Suppressor macrophage (primary cell): ENCODE data around the gene SEPTIN5.

Experiments
- DNase-seq, 4 experiments: peaks; one replicate each; pipeline ENCODE4 v3.0.0-alpha.2; 2020 to 2022

The SEPTIN5 gene

DNA sequence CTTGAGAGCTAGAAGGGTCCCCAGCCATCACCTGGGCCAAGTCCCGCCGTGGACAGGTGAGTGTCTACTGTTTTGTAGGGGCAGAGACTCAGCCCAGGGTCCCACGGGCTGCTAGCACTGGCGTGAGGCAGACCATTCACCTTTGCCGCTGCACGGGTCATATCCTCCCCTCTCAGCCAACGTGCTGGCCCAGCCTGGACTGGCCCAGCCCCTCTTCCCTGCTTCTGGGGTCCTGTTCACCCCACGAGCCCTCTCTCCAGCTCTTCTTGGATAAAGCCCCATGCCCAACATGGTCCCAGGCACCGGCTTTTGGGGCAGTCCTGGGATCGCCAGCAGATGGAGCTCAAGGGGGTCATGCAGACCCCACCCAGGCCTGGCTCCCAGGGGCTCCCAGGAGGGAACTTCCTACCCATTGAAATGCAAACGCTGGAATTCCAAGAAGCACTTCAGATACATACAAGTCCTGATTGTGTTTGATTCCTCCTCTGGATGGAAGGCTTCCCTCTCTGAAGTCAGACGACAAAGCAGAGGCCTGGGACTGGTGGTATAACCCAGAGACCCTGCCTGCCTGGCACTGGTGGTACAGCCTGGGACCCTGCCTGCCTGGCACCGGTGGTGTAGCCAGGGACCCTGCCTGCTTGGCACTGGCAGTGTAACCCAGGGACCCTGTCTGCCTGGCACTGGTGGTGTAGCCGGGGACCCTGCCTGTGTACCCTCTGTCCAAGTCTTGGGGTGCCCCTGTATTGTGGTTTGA is 8.9 kb upstream of the SEPTIN5 start:
- no peak for DNase-seq

DNA sequence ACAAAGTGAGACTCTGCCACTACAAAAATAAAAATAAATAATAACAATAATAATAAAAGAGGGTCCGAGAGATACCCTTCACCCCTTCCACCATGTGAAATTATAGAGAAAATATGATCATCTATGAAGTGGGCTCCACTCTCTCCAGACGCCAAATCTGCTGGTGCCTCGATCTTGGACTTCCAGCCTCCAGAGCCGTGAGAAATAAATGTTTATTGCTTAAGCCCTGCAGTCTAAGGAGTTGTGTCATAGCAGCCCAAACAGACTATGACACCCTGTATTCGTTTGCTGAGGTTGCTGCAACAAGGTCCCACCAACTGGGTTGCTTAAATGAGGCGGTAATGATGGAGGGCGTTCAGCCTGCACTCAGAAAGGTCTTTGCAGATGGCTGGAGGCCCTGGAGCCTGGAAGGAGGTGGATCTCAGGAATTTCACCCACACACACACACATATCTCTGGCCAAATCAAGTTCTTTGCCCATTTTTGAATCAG is 7.6 kb upstream of the SEPTIN5 start:
- no peak for DNase-seq

DNA sequence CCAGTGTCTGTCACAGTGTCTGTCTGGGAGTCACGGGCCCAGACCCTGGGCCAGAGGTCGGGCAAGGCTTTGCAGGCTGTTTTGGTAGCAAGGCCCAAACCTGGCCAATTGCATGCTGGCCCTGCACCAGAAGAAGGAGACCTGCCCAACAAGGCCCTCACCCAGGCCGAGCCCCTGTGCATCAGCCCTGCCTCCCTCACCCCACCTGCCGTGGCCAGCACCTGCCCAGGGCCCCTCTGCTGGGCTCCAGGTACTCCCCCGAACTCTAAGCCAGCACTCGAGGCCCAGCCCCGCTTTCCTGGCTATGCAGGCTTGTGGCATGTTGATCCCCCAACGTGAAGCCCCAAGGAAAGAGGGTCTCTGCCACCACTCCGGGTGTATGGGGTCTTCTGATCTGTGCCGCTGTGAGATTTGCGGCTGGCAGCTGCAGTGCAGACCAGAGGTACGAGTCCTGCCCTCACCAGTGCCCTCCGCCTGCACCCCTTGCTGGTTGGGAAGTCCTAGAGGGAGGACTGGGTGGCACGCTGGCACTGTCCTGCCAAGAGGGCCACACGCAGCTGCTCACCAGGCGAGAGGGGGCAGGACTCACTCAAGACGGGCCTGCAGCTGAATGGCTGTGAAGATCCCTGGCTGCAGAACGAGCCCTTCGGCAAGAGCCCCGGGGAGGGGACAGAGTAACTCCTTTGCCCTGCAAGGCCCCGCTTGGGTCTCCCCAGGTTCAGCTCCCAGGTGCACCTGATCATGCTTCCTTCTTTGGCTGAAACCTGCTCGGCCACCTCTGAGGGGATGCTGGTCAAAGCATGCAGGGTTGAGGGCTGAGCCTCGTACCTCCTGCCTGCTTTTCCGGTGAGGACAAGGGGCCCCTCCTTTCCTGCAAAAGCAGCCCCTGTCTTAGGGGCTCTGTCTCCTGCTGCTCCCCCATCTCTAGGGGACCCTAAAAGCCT is 6.7 kb upstream of the SEPTIN5 start:
- no peak for DNase-seq

DNA sequence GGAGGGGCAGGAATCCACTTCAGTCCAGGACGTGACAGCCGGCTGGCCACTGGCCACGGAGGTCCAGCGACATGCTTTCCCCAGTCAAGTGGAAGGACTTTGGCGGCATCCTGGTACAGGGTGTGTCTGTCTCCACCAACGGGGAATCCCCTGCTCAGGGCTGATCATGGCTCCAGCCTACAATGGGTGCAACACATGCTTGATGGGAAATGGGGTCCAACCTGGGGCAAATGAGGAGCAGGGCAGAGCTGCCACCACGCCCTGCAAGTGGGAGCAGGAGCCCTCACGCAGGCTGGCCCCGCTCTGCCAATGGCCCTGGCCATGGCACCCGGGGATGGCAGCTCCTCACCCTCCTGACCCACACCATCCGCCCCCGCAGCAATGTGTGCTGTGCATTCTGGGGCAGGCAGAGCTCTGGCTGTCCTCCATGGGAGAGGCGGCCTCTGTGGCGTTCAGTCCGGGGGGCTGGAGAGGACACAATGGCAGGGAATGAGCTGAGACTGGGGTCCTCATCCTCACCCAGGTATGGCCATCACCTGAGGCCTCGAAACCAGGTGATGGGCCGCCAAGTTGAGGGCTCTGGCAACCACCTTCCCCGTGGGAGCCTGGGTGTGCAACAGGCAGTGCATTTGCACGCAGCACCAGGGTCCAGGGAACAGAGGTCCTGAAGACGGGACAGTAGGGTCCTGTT is 5.8 kb upstream of the SEPTIN5 start:
- no peak for DNase-seq

DNA sequence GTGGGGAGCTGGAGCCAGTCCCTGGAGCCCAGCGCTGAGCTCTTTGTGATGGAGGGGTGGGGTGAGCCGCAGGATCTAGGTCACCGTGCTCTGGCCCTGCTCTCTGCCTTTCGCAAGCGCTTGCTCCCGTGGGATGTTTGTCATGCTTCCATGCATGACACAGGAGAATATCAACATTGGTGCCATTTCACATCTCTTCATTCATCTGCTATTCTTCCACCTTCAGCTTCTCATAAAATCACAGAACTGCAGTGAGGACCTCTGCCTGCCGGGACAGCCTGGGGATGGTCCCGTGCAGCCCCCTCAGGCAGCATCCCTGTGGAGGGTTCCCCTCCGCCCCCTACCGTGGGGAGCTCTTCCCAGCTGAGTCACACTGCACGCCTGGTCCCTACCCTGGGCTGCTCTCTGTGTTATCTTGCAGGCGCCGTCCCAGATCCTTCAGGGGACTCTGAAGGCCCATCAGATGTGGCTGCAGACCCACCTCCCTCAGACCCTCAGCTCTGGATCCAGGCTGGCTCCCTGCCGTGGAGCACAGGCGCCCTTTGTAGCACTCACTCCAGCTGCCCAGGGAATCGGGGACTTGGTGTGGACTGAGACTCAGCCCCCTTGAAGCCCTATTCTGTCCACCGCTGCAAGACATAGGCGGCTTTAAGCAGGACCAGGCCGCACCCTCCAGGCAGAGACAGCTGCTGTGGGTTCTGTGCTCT is 5.1 kb upstream of the SEPTIN5 start:
- no peak for DNase-seq

DNA sequence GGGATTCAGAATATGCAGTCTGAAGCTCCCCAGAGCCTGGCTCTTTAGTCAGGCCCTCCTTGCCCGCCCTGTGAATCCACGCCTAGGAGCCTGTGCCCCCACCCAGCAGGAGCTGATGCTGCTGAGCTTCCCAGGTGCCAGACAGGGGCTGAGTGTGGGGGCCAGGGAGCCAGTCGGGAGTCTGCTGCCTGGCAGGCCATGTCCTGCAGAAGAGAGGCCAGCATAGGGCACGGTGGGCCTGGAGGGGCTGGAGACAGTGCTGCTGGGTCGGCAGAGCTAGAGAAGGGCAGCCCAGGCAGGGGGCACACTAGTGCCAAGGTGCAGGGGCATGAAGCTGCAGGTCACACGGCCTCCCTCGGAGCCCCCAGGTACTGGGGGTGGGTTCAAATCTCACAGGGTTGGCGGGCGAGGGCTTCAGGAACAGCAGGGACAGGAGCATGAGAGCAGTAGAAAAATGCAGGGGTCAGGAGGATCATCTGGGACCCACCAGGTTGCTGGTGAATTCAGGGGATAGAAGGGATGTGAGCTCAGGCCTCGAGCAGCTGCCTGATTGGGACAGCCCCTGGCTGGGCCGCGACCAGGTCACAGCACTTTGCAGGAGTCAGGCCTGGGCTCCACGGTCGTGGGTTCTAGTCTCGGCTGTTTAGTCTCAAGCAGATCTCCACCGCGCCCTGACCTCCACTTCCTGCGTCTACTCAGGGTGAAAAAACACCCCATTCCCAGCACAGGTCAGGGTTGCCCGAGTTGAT is 4.1 kb upstream of the SEPTIN5 start:
- DNase-seq: no peak

DNA sequence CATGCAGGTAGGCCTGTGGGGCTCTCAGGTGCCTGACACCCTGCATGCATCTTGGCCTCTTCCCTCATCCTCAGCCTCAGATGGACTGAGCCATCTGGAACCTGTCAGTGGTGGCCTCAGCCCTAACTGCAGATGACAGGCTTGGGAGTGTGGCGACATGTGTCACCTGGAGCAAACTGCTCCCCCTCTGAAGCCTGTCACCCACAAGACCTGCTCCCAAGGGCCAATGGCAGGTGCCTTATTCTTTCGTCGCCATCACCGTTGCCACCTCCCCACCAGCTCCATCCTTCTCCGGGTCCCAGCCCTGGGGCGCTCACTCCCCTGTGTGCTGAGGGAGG is 3.6 kb upstream of the SEPTIN5 start:
- no peak for DNase-seq

DNA sequence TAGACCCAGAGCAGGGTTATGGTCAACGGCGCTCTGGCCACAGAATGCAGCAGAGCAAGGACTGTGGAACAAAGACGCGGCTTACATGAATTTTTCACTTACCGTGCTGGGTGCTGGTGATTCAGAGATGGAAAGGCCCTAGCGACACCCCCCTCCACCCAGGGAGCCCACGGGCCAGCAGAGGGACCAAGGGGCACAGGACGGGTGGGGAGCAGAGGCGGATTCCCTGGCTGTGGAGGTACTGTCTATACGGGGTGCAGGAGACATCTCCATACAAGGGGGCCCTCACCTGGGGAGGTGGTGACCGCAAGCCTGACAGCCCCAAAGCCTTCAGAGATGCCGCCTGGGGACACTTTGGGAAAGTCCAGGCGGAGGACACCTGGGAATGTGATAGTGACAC is 1.1 kb upstream of the SEPTIN5 start:
- DNase-seq: no peak

DNA sequence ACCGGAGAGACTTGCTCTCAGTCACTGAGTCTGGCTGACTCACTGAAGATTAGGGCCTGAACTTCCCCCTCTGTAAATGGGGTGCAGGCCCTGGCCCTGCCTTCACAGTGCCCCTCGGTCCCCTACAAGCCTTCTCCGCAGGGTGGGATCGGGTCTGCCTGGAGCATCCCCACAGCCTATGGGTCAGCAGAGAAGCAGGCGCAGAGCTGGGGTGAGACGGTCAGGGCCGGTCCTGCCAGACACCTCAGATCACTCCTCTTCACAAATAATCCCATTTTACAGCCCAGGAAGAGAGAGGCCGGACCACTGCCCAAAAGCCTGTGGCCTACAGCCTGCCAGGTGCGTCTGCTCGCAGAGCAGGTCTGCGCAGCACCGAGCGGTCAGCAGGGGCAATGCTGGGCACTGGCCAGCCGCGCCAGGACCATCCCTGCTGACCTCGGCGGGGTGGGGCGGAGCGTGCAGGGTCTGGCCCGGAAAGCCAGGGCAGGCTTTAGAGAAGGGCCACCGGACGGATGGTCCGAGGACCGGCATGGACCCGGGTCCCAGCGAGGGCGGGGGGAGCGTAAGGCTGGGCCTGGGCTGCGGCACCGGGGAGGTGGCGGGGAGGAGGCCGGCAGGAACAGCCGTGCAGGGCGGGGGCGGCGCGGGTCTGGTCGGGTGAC is 522 bp upstream of the SEPTIN5 start:
- no peak for DNase-seq

DNA sequence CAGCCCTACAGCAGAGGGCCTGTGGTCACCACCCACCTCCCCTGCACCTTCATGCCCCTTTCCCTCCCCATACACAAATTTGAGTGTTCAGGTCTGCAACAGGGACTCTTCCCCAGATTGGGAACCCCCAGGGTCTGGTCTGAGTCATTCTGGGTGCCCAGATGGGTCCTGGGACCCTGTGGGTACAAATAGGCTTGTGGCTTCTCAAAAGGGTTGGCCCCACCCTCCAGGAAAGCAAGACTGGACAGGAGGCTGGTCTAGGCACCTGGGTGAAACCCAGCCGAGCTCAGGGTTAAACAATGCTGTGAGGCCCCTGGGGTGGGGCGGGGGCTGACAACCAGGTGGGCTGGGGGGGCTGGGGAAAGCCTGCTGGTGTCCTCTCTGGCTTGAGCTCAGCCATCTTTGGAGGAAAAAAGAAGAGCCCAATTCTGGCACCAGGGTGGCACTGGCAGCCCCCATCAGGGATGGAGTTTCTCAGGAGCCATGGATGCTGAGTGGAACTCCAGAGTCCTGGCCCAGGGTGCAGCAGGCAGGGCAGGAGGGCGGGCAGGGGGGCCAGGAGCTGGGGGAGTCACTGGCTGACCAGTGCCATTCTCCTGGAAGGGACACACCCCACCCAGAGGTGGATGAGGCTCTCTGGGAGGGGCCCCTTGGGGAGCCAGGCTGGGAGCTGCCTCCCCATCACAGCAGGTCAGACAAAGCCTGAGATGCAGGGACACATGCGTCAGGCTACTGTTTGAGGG is 1.1 kb downstream of the SEPTIN5 start:
- no peak for DNase-seq

DNA sequence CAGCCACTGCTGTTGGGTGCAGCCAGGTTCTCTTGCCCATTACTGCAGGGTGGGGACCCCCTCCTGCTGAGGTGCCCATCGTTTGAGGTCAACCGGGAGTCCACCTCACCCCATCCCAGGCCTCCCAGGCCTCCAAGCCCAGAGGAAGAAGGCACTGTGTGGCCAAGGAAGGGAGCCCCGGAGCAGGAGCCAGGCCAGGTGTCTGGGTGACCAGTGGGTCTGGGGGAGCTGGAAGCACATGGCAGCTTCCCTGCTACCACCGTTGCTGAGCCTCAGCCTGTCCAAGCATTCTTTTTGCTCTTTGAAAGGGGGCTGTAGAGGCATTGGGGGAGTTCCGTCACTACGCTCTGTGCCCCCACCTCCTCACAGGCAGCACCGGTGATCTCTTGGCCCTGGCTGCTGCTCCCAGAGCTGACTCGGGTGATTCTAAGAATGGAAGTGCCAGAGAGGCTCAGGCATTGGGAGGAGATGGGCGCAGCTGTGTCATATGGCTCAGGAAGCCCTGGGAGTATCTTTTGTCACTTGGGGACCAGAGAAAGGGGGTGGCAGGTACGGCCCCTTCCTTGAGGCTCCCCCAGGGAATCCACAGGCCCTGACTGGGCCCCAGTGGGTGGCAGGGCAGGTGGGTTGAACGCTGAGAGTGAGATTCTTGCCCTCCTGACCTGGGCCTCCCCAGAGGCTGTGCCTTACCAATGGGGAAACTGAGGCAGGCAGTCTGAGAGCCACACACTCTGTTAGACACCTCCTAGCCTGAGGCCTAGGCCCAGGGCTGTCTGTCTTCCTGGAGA is 1.9 kb downstream of the SEPTIN5 start:
- DNase-seq: no peak

DNA sequence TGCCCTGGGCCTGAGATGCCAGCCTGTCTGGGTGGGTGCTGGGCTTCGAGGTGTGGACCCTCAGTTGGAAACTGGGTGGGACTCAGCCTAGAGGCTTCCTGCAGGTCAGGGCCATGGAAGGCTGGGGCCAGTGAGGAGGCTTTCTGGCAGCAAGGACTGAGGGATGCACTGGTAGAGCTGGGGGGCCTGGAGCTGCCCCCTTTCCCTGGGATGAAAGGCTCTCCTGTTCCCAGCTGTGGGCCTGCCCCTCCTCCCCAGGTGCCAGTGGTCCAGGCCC is 2.5 kb downstream of the SEPTIN5 start:
- no peak for DNase-seq

DNA sequence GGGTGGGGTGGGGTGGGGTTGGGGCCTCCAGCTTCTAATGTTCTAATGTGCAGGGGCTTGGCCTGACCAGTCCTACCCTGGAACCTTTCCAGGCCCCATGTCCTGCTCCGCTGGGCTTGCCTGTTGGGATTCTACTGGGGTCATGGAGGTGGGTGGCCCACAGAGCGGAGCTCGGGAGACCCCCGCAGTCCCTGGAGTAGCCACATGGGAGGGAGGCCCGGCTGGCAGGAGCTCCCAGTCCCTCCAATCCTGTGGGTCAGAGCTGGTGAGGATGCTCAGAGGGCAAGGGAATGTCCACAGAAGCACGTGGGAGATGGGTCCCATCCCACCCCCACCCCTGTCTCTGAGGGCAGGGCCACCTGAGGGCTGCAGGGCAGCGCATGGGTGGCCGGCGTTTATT is 2.9 kb downstream of the SEPTIN5 start:
- no peak for DNase-seq

DNA sequence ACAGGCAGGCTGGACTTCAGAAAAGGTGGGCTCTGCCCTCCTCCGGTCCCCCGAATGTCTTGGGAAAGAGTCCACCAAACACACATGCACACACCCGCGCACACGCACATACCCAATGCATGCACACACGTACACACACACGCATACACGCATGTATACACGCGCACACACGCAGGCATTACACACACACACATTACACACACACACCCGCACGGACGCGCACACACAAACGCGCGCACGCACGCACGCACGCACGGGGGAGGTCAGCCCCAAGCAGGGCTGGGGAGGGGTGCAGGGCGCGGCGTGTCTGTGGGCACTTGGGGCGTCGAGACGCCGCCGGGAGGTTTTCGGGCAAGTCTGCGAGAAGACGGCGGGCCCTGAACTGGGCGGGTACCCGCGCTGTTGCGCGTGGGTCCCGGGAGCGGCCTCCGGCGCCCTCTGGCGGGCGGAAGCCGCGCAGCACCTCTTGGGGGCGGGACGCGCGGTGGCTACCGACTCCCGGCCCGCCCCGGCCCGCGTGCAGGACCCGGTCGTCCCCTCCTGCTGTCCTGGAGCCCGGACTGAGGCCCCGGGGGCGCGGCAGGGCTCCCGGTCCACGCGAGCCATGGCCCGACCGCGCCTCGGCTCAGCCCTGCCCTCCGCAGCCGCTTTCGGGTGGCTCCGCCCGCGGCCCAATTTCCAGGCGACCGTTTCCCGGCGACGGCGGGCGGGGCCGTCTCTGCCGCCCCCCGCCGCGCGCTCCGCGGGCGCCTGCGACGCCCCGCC is 3.6 kb downstream of the SEPTIN5 start:
- peak; percentile 75 to 90 (median 87) for DNase-seq

DNA sequence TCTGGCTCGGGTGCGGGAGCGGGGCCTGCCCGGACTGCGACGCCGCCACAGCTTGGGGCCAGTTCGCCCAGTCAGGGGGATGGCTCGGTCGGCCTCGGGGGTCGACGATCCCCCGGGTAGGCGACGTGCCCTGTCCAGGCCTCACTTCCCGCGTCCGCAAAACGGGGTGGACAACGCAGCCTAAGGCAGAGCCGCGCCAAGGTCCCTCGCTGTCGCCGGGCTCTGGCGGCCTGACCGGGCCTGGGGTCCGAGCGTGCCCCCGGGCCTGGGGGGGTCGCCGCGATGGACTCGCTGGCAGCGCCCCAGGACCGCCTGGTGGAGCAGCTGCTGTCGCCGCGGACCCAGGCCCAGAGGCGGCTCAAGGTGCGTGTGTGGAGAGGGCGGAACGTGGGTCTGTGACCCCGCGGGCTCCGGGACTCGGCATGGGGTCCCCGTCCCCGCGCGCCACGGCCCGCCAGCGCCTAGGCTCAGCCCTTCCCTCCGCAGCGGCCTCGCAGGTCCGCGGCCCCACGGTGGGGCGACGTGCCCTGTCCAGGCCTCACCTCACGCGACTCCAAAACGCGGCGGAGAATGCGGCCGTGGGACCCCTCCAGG is 4.2 kb downstream of the SEPTIN5 start:
- no peak for DNase-seq

DNA sequence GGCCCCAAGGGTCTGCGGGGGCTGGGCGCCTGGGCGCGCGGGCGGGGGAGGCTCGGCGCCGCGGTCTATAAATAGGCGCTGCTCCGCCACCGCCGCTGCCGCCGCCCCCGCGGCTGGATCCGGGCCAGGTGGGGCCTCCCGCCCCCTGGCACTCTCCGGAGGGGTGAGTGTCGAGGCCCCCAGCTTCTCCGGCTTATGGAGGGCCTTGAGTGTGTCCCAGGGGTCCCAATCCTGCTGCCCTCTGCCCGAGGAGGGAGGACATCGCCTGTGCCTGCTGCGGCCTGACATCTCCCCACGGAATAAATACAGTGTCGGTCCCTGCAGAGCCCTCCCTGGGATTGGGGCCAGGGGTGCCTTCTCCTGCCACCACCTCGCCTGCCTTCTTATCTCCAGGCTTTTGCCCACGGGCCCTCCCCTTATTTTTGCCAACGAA is 4.8 kb downstream of the SEPTIN5 start:
- no peak for DNase-seq

DNA sequence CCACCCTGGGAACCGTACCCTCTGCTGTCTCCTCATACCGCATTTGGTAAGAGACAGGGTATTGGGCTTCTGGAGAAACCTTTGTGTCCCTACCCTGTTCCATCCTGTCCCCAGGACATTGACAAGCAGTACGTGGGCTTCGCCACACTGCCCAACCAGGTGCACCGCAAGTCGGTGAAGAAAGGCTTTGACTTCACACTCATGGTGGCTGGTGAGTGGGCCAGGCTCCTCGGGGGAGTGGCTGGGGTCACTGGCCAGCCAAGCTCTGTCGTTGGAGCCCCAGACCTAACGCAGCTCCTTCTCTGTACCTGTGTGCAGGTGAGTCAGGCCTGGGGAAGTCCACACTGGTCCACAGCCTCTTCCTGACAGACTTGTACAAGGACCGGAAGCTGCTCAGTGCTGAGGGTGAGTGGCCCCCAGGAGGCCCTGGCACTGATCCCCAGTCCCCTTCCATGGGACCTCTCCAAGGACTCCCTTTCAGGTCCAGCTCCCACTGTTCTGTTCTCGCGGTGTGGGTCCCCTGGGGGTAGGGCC is 5.3 kb downstream of the SEPTIN5 start:
- DNase-seq: no peak

DNA sequence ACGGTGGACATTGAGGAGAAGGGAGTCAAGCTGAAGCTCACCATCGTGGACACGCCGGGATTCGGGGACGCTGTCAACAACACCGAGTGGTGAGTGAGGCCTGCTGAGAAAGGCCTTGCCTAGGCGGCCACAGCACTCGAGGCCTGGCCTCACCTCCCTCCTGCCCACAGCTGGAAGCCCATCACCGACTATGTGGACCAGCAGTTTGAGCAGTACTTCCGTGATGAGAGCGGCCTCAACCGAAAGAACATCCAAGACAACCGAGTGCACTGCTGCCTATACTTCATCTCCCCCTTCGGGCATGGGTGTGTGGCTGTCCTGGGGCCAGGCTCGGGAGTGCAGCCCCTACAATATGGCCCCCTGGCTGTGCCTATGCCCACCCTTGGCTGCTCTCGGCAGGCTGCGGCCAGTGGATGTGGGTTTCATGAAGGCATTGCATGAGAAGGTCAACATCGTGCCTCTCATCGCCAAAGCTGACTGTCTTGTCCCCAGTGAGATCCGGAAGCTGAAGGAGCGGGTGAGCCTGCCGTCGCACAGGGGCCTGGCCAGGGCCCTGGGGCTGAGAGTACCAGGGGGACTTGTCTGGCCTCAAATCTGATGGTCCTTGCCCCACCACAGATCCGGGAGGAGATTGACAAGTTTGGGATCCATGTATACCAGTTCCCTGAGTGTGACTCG is 6.0 kb downstream of the SEPTIN5 start:
- DNase-seq: no peak
